Smooth muscle cell (in vitro differentiated cells): Measurements from ENCODE around the gene GPR52. TPM values are rescaled to one million over a fixed set of nuclear protein-coding genes. Genes with fewer than 3 reads are reported as not detected.

Experiments used
- DNase-seq: peaks from one replicate; lab custom pipeline; 2025; ENCODE audit not compliant: unreplicated experiment; lab: John Stamatoyannopoulos, UW
- H2AFZ ChIP-seq: fragments of 200-600 bp; sonication (generic); 2 replicates; pipeline ENCODE4 v1.6.0; 2016; ENCODE audit warnings: antibody characterized with exemption, low read depth, mild to moderate bottlenecking
- H3F3A ChIP-seq: fragments of 200-600 bp; sonication (generic); 2 replicates; pipeline ENCODE4 v1.6.0; 2017; ENCODE audit warnings: antibody characterized with exemption, low read depth
- H3K27ac ChIP-seq: fragments of 200-600 bp; sonication (generic); 2 replicates; pipeline ENCODE4 v1.5.1; 2016; ENCODE audit warnings: low read depth, mild to moderate bottlenecking
- H3K27me3 ChIP-seq: fragments of 200-600 bp; sonication (generic); 2 replicates; pipeline ENCODE4 v1.6.1; 2016; ENCODE audit warnings: low read depth, mild to moderate bottlenecking
- H3K36me3 ChIP-seq: fragments of 200-600 bp; sonication (generic); 2 replicates; pipeline ENCODE4 v1.5.1; 2016; ENCODE audit warnings: low read depth
- H3K4me1 ChIP-seq: fragments of 200-600 bp; sonication (generic); 2 replicates; pipeline ENCODE4 v1.5.1; 2016; ENCODE audit warnings: low read depth
- H3K4me2 ChIP-seq: fragments of 200-600 bp; sonication (generic); 2 replicates; pipeline ENCODE4 v1.6.0; 2016; ENCODE audit warnings: mild to moderate bottlenecking
- H3K4me3 ChIP-seq: fragments of 200-600 bp; sonication (generic); 2 replicates; pipeline ENCODE4 v1.5.1; 2016; ENCODE audit warnings: mild to moderate bottlenecking
- H3K79me2 ChIP-seq: fragments of 200-600 bp; sonication (generic); 2 replicates; pipeline ENCODE4 v1.6.0; 2016; ENCODE audit warnings: low read depth, mild to moderate bottlenecking
- H3K9ac ChIP-seq: fragments of 200-600 bp; sonication (generic); 2 replicates; pipeline ENCODE4 v1.6.0; 2016; ENCODE audit warnings: low read depth
- H3K9me3 ChIP-seq: fragments of 200-600 bp; sonication (generic); replicated peaks from 2 replicates; pipeline ENCODE4 v1.5.1; 2016; ENCODE audit warnings: low read depth
- H4K20me1 ChIP-seq: fragments of 200-600 bp; sonication (generic); 2 replicates; pipeline ENCODE4 v1.6.0; 2016; ENCODE audit warnings: low read depth
- WGBS: methylation state at CpG from one replicate; pipeline ENCODE4 v1.1.7; 2016; ENCODE audit warnings: low lambda C conversion rate; 5-methylcytosine and 5-hydroxymethylcytosine counted together
- polyA plus RNA-seq: library from polyadenylated mRNA; unstranded; fragments of >200 nt; fragmentation: Nextera tagmentation; extraction: Ambion mirVana; gene quantifications from 2 replicates; pipeline ENCODE4 v1.2.1, GENCODE V29; 2016
- total RNA-seq: library from RNA; depleted of rRNA; stranded (reverse); fragments of >200 nt; gene quantifications from 2 replicates; pipeline ENCODE4 v1.2.3, GENCODE V29; 2014
- TF ChIP-seq, protein P1 (sequence below): fragments of 200-600 bp; sonication (generic); IDR thresholded peaks from 2 replicates; pipeline ENCODE4 v1.5.1; 2017; ENCODE audit warnings: borderline replicate concordance, mild to moderate bottlenecking, antibody characterized with exemption; ENCODE audit not compliant: insufficient read depth, poor library complexity, severe bottlenecking

The GPR52 gene
- total and polyA plus RNA-seq, 2 experiments from 2014 or later, result 0.54 TPM; not detected in 1

DNA sequence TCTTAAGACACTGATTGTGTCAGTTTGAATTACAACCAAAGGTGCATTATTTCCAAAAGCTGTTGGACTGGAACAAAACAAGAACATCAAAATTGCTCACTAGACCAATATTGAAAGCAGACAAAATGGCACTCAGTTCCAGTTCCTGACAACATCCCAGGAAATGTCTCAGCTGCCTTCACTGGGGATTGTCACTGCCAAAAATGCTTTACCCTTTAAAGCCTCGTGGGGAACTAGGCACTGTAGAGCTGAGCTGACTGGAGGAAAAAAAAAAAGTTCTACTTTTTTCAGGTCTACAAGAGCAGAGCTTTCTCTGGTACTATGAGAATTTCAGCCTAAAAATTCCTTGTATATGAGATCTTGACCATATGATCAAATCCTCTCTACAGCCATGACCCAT, 21.9 kb downstream of the GPR52 start:
- no peaks in the 10 kb centered on the region for H3K9me3 ChIP-seq
- no peak overlapping the region for H3K4me3 ChIP-seq
- no peak for DNase-seq
- no peaks in the 10 kb centered on the region for H3K36me3 ChIP-seq
- no peaks in the 10 kb centered on the region for H3K79me2 ChIP-seq
- H3K4me2 ChIP-seq, result no peak overlapping the region
- WGBS, result 60% methylated on average over 1 of the region's 1 CpG
- TF ChIP-seq, protein P1, sequence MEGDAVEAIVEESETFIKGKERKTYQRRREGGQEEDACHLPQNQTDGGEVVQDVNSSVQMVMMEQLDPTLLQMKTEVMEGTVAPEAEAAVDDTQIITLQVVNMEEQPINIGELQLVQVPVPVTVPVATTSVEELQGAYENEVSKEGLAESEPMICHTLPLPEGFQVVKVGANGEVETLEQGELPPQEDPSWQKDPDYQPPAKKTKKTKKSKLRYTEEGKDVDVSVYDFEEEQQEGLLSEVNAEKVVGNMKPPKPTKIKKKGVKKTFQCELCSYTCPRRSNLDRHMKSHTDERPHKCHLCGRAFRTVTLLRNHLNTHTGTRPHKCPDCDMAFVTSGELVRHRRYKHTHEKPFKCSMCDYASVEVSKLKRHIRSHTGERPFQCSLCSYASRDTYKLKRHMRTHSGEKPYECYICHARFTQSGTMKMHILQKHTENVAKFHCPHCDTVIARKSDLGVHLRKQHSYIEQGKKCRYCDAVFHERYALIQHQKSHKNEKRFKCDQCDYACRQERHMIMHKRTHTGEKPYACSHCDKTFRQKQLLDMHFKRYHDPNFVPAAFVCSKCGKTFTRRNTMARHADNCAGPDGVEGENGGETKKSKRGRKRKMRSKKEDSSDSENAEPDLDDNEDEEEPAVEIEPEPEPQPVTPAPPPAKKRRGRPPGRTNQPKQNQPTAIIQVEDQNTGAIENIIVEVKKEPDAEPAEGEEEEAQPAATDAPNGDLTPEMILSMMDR, result no peak
- no peaks in the 10 kb centered on the region for H3K27me3 ChIP-seq
- no peaks in the 10 kb centered on the region for H4K20me1 ChIP-seq
- no peak overlapping the region for H2AFZ ChIP-seq
- no peaks in the 10 kb centered on the region for H3F3A ChIP-seq
- no peak overlapping the region for H3K27ac ChIP-seq
- no peaks in the 10 kb centered on the region for H3K4me1 ChIP-seq
- H3K9ac ChIP-seq, result no peak overlapping the region

DNA sequence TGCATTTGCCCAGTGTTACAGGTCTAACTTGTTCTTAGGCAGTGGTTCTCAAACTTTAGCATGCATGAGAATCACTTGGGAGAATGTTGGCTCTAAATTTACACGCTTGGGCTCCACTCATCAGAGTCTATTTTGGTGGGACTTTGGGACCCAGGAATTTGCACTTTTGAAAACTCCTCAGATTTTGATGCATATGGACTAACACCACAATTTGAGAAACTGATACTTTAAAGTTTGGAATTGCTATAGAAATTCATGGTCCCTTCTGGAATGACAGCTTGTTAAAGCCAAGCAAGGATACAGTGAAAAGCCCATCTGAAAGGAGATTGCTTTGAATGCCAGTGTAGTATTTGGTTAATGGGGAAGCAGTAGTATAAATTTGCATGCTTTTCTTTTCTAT, 31.5 kb downstream of the GPR52 start:
- Histone ChIP-seq H3K27me3 (no peaks in the 10 kb centered on the region), H3K9me3 (no peaks in the 10 kb centered on the region), H3K36me3 (no peaks in the 10 kb centered on the region), H3K9ac (no peak overlapping the region), H4K20me1 (no peaks in the 10 kb centered on the region), H3K4me1 (no peaks in the 10 kb centered on the region), H3K4me3 (no peak overlapping the region), H3K79me2 (no peaks in the 10 kb centered on the region), H2AFZ (no peak overlapping the region), H3K4me2 (no peak overlapping the region), H3K27ac (no peak overlapping the region), H3F3A (no peaks in the 10 kb centered on the region)
- TF ChIP-seq, protein P1, result no peak
- WGBS, result 100% methylated on average over 1 of the region's 1 CpG
- no peak for DNase-seq

DNA sequence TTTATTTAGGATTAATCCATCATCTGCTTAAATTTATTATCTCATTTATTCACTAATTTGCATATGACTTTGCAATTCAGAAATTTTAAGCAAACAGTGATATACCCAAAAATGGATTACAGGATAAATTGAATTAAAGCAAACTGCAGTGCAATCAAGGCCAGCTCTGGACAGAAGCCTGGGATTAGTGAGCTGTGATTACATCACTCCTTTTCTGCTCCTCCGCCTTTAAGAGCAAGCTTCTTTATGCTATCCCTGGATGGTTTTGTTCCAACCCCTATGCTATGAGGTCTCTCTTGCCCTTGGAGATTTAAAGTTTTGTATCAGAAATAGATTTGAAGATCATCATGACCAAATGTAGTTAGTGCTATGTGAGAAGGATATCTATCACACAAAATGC, 32.6 kb downstream of the GPR52 start:
- Histone ChIP-seq H3K4me3 (no peak overlapping the region), H3K27me3 (no peaks in the 10 kb centered on the region), H3K4me1 (no peaks in the 10 kb centered on the region), H3K9me3 (no peaks in the 10 kb centered on the region), H4K20me1 (no peaks in the 10 kb centered on the region), H3K36me3 (no peaks in the 10 kb centered on the region), H2AFZ (no peak overlapping the region), H3K9ac (no peak overlapping the region), H3K79me2 (no peaks in the 10 kb centered on the region), H3K4me2 (no peak overlapping the region), H3F3A (no peaks in the 10 kb centered on the region), H3K27ac (no peak overlapping the region)
- no peak for DNase-seq
- TF ChIP-seq, protein P1, result no peak
- 48% methylated on average over 1 of the region's 1 CpG for WGBS

- TF ChIP-seq, protein P1, result no peak
- no peaks in the 10 kb centered on the region for H3F3A ChIP-seq
- no peak overlapping the region for H3K4me3 ChIP-seq
- no peak for DNase-seq
- no peaks in the 10 kb centered on the region for H3K27me3 ChIP-seq
- H4K20me1 ChIP-seq, result no peaks in the 10 kb centered on the region
- no peaks in the 10 kb centered on the region for H3K36me3 ChIP-seq
- H3K4me2 ChIP-seq, result no peak overlapping the region
- H3K27ac ChIP-seq, result no peak overlapping the region
- no peaks in the 10 kb centered on the region for H3K79me2 ChIP-seq
- H3K4me1 ChIP-seq, result no peaks in the 10 kb centered on the region
- H3K9me3 ChIP-seq, result no peaks in the 10 kb centered on the region
- 86% methylated on average over 2 of the region's 2 CpGs for WGBS
- no peak overlapping the region for H2AFZ ChIP-seq
- no peak overlapping the region for H3K9ac ChIP-seq
Observed at GRCh38 chr1:174491606-174492005, 43.8 kb downstream of the GPR52 start.
